ENCODE measurements around the gene CERS6.

The CERS6 gene

GRCh38 chr2:168736649-168737445 lies 280.8 kb downstream of the CERS6 start:
- TF ChIP-seq, protein P1, sequence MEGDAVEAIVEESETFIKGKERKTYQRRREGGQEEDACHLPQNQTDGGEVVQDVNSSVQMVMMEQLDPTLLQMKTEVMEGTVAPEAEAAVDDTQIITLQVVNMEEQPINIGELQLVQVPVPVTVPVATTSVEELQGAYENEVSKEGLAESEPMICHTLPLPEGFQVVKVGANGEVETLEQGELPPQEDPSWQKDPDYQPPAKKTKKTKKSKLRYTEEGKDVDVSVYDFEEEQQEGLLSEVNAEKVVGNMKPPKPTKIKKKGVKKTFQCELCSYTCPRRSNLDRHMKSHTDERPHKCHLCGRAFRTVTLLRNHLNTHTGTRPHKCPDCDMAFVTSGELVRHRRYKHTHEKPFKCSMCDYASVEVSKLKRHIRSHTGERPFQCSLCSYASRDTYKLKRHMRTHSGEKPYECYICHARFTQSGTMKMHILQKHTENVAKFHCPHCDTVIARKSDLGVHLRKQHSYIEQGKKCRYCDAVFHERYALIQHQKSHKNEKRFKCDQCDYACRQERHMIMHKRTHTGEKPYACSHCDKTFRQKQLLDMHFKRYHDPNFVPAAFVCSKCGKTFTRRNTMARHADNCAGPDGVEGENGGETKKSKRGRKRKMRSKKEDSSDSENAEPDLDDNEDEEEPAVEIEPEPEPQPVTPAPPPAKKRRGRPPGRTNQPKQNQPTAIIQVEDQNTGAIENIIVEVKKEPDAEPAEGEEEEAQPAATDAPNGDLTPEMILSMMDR (IDR thresholded peaks at IDR 0.05; ENCODE audit: low read depth, low read length, missing control alignments) = no peak
- H3K4me3 ChIP-seq (replicated peaks; ENCODE audit: low read depth, low read length) = no peak overlapping the region
- no peak for DNase-seq (ENCODE audit: extremely low read depth, low read depth)

- TF ChIP-seq, protein P1 (IDR thresholded peaks at IDR 0.05; ENCODE audit: low read depth, low read length, missing control alignments) = no peak
- no peak overlapping the region for H3K4me3 ChIP-seq (replicated peaks; ENCODE audit: low read depth, low read length)
- no peak for DNase-seq (ENCODE audit: extremely low read depth, low read depth)
Observed at GRCh38 chr2:168738062-168738461, 282.0 kb downstream of the CERS6 start.

DNA sequence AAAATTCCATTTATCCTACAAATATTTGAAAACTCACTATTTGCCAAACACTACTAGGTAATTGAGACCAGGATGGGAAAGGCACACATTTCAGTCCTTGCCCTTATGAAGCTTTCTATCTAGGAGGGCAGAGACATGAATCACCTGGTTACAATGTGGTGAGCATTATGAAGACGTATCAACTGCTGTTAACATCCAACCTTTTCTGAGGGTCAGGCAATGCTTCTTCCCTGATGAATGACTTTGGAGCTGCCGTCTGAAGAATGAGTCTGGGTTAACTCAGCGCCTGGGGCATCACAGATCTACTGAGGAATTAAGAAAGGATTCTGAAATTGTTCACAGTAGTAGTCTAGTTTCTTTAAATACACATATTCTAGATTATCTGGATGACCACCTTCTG lies 284.3 kb downstream of the CERS6 start:
- no peak overlapping the region for H3K4me3 ChIP-seq (replicated peaks; ENCODE audit: low read depth, low read length)
- TF ChIP-seq, protein P1 (IDR thresholded peaks at IDR 0.05; ENCODE audit: low read depth, low read length, missing control alignments) = no peak
- no peak for DNase-seq (ENCODE audit: extremely low read depth, low read depth)

GRCh38 chr2:168740788-168741187 lies 284.7 kb downstream of the CERS6 start:
- H3K4me3 ChIP-seq (replicated peaks; ENCODE audit: low read depth, low read length) = no peak overlapping the region
- TF ChIP-seq, protein P1 (IDR thresholded peaks at IDR 0.05; ENCODE audit: low read depth, low read length, missing control alignments) = no peak
- no peak for DNase-seq (ENCODE audit: extremely low read depth, low read depth)

- H3K4me3 ChIP-seq (replicated peaks; ENCODE audit: low read depth, low read length) = no peak overlapping the region
- DNase-seq (ENCODE audit: extremely low read depth, low read depth) = no peak
- TF ChIP-seq, protein P1 (IDR thresholded peaks at IDR 0.05; ENCODE audit: low read depth, low read length, missing control alignments) = no peak
Observed at GRCh38 chr2:168742258-168742932, 286.3 kb downstream of the CERS6 start.

GRCh38 chr2:168744844-168745243 lies 288.8 kb downstream of the CERS6 start:
- TF ChIP-seq, protein P1 (IDR thresholded peaks at IDR 0.05; ENCODE audit: low read depth, low read length, missing control alignments) = no peak
- H3K4me3 ChIP-seq (replicated peaks; ENCODE audit: low read depth, low read length) = no peak overlapping the region
- DNase-seq (ENCODE audit: extremely low read depth, low read depth) = no peak
